ENCODE data around the gene SPC24. TPM values are rescaled to one million over a fixed set of nuclear protein-coding genes. Genes with fewer than 3 reads are reported as not detected.
"Not testable (repeated sequence)": the region's sequence is repeated elsewhere in the genome, so short reads cannot be mapped to it uniquely, and the experiment has no call there.

SPC24 gene
- total RNA-seq, 2 experiments from 2014 or later = 68.2 to 72.1 TPM

DNA sequence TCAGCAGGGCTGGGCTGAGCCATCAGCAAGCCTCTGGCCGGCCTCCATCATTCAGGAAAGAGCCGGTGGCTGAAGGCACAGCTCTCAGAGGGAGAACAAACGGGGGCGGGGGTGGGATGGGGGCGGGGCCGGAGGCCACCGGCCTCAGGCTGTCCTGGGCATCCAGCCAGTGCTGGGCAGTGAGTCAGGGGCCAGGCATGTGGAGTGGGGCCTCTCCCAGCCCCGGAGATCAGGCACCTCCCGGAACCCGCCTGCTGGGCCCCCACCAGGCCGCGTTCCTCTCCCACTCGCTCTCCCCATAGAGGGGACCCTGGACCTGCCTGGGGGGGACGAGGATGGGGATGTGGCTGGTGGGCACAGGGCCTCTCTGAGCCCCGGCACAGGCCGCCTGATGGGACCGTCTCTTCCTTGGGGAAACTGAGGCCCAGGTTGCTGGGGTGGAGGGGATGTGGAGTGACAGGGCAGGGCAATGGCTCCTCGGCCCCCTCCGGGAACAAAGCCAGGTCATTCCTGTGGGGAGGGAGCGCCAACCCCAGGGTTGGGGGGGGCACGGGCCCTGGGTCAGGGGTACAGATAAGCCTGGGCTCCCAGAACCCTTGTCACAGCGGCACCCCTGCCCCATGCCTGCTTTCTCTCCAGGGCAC is 12.9 kb downstream of the SPC24 start:
- H3K4me3 Mint-ChIP-seq = no peak overlapping the region
- no peak for DNase-seq
- H3K27me3 Mint-ChIP-seq = no peaks in the 10 kb centered on the region
- ChIA-PET CTCF (no interaction called here), POLR2A (interaction anchor here (5.3 kb wide), 1 partner anchor 13 kb away, joined by 21 read pairs; the partner anchor contains the start of gene SPC24)
- peaks cover 26% of the 10 kb centered on the region for H3K36me3 Mint-ChIP-seq (ENCODE audit: low read depth)
- H3K27ac Mint-ChIP-seq = no peak overlapping the region
- H3K4me1 Mint-ChIP-seq = peaks cover 8% of the 10 kb centered on the region
- H3K9me3 Mint-ChIP-seq = no peaks in the 10 kb centered on the region

DNA sequence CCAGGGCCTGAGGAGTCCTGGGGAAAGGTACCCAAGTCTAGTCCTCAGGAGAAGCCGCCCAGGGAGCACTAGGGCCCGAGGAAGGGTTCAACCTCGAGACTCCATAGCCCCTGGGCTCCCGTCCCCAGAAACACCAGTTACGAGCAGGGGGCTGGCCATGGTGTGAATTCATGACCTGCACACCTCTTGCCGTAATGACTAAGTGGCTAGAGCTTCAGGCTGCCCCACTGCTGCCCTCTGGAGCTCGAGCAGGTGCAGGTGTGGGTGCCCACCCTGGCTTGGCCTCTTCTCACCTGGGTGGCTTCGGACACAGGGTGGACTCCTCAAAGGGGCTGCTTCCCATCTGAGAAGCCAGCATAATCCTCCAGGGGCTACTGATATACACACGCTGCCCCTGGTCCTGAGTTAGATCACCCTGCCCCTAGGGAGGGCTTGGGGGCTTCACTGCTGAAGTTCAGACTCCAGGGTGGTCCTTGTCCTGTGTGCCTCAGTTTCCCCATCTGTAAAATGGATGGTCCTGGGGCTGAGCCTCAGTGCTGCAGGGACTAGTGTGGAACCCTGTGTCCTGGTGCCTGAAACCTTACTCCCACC is 13.6 kb downstream of the SPC24 start:
- no peaks in the 10 kb centered on the region for H3K9me3 Mint-ChIP-seq
- no peaks in the 10 kb centered on the region for H3K27me3 Mint-ChIP-seq
- no peak overlapping the region for H3K27ac Mint-ChIP-seq
- H3K4me3 Mint-ChIP-seq = no peak overlapping the region
- peaks cover 22% of the 10 kb centered on the region for H3K36me3 Mint-ChIP-seq (ENCODE audit: low read depth)
- ChIA-PET CTCF (interaction anchor here (0.6 kb wide), 1 partner anchor 192 kb away, joined by 3 read pairs; no protein-coding TSS in a partner anchor), POLR2A (interaction anchor here (0.8 kb wide), 1 partner anchor 9 kb away, joined by 3 read pairs; no protein-coding TSS in a partner anchor)
- peaks cover 13% of the 10 kb centered on the region for H3K4me1 Mint-ChIP-seq
- no peak for DNase-seq

DNA sequence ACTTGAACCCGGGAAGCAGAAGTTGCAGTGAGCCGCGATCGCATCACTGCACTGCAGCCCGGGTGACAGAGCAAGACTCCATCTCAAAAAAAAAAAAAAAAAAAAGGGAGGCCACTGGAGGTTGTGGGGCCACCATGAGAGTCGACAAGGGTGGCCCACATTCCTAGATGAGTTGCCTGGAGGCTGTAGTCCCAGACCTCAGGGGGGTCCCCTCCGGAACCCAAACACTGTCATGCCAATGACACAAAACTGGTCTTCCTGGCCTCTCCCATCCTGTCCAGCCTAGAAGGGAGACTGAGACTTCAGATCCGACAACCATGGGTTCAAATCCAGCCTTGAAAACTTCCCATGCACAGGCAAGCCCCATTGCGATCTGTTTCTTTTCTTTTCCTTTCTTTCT is 14.7 kb downstream of the SPC24 start:
- peaks cover 10% of the 10 kb centered on the region for H3K36me3 Mint-ChIP-seq (ENCODE audit: low read depth)
- DNase-seq = no peak
- H3K9me3 Mint-ChIP-seq = no peaks in the 10 kb centered on the region
- peaks cover 18% of the 10 kb centered on the region for H3K4me1 Mint-ChIP-seq
- CTCF ChIA-PET = interaction anchor here (0.7 kb wide), 1 partner anchor 107 kb away, joined by 5 read pairs; no protein-coding TSS in a partner anchor
- H3K27ac Mint-ChIP-seq = no peak overlapping the region
- no peak overlapping the region for H3K4me3 Mint-ChIP-seq
- POLR2A ChIA-PET = no interaction called here
- H3K27me3 Mint-ChIP-seq = no peaks in the 10 kb centered on the region

DNA sequence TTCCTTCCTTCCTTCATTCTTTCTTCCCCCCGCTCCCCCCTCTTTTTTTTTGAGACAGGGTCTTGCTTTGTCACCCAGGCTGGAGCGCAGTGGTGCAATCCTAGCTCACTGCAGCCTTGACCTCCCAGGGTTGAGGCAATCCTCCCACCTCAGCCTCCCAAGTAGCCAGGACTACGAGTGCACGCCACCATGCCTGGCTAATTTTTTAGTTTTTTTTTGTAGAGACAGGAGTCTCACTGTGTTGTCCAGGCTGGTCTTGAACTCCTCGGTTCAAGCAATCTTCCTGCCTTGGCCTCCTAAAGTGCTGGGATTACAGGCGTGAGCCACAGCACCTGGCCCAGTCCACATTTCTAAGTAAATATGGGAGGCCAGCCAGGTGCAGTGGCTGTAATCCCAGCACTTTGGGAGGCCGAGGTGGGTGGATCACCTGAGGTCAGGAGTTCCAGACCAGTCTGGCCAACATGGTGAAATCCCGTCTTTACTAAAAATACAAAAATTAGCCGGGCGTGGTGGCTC is 15.5 kb downstream of the SPC24 start:
- H3K27me3 Mint-ChIP-seq; POLR2A ChIA-PET; H3K4me3 Mint-ChIP-seq; H3K9me3 Mint-ChIP-seq; H3K27ac Mint-ChIP-seq; H3K36me3 Mint-ChIP-seq (ENCODE audit: low read depth); DNase-seq: not testable (repeated sequence)
- H3K4me1 Mint-ChIP-seq = peaks cover 18% of the 10 kb centered on the region
- CTCF ChIA-PET = interaction anchor here (0.7 kb wide), 2 partner anchors 106 to 198 kb away, joined by 3 to 5 read pairs; no protein-coding TSS in a partner anchor

DNA sequence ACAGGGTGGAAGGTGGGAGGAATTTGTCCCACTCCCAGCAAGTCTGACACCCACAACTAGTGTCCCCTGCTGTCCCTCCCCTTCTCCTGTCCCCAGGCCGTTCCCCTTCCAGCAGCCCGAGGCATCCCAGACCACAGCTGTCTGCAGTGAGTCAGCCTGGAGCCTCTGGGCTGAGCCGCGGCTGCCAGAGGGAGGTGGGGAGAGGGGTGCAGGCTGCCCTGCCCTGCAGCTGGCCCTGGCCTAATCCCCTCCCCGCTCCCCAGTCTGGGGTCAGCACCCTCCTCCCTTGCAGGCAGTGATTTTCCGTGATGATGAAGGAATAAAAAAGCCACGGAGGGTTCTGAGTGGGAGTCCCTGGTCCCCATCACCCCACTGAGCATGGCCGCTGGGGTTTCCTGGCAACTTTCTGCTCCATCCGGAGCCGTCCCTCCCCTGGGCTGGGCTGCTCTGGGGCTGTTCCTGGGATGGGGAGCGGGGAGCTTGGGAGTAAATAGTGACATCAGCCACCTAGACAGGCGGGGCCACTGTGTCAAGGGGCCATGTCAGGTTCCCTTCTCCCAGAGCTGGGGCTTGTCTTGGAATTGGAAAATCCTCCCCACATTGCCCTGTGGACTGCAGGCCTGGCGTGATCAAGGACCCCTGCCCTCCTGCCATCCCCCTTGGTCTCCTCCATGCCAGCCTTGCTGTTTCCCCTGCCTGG is 16.8 kb downstream of the SPC24 start:
- POLR2A ChIA-PET = interaction anchor here (0.6 to 2.7 kb wide), 5 partner anchors 8 to 103 kb away, joined by 3 to 15 read pairs (median 4); partner anchors contain the start of gene SPC24
- Mint-ChIP-seq H3K4me1 (peaks cover 18% of the 10 kb centered on the region), H3K4me3 (no peak overlapping the region)

DNA sequence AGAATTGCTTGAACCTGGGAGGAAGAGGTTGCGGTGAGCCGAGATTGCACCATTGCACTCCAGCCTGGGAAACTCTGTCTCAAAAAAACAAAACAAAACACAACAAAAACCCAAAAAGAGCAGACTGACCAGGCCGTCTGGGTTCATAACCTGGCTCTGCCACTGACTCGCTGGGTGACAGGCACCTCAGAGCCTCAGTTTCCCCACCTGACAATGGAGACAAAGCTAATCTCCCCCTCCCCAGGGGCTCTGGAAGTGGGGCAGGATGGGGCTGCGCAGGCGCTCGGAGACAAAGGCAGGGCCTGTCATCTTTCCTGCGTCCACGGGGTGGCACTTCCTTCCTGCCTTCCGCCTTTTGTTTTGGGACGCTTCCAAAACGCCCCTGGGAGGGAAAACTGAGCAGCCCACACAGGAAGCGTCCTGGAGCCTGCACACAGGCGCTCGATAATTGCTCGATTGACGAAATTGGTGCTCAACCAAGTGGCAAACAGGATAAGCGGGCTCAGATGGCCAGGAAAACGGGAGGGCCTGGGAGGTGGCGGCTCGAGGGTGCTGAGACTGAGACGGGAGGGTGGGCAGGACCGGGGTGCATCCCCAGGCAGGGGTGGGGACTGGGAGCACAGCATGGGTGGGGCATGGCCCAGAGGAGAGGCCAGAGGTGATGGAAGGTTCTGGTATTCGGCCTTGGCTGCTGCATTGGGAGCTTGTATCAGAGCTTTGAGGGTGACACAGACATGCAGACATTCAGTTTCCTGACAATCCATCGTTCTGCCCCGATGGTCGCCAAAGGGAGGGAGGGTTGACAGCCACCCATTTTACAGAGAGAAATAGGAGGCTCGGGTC is 17.8 kb downstream of the SPC24 start:
- POLR2A ChIA-PET = interaction anchor here (0.6 to 2.7 kb wide), 5 partner anchors 7 to 102 kb away, joined by 3 to 15 read pairs (median 4); partner anchors contain the start of gene SPC24

More for the DNA sequence above, 16.8 kb downstream of the SPC24 start:
- no peaks in the 10 kb centered on the region for H3K9me3 Mint-ChIP-seq
- H3K36me3 Mint-ChIP-seq (ENCODE audit: low read depth) = no peaks in the 10 kb centered on the region
- DNase-seq = no peak
- H3K27me3 Mint-ChIP-seq = no peaks in the 10 kb centered on the region
- CTCF ChIA-PET = interaction anchor here (0.6 to 1.7 kb wide), 4 partner anchors 12 to 103 kb away, joined by 3 to 8 read pairs (median 4); partner anchors contain the start of gene SPC24
- no peak overlapping the region for H3K27ac Mint-ChIP-seq

DNA sequence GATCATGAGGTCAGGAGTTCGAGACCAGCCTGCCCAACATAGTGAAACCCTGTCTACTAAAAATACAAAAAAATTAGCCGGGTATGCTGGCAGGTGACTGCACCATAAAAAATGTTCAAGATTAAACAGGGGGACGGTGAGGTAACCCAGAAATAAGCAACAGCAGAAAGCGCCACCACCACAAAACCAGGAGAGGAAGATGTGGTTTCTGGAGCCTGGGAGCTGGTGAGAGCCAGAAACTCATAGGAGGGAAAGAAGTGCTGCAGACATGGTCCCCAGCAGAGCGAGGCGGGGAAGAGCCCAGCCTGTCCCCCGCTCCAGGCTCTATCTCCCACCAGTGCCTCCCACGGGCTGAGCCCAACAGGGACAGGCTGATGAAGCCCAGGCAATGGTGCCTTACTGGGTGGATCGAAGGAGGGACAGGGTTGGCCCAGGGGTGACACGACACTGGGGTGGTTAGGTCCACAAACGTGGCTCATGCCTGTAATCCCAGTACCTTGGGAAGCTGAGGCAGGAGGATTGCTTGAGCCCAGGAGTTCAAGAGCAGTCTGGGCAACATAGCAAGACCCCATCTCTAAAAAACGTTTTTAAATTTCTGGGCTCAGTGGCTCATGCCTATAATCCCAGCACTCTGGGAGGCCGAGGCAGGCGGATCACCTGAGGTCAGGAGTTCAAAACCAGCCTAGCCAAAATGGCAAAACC is 19.0 kb downstream of the SPC24 start:
- CTCF ChIA-PET = interaction anchor here (1.6 to 1.7 kb wide), 2 partner anchors 18 to 101 kb away, joined by 3 to 5 read pairs; no protein-coding TSS in a partner anchor
- POLR2A ChIA-PET = interaction anchor here (2.7 kb wide), 1 partner anchor 18 kb away, joined by 15 read pairs; the partner anchor contains the start of gene SPC24
- Mint-ChIP-seq H3K9me3 (no peaks in the 10 kb centered on the region), H3K27me3 (no peaks in the 10 kb centered on the region), H3K4me1 (peaks cover 18% of the 10 kb centered on the region), H3K36me3 (ENCODE audit: low read depth) (peaks cover 15% of the 10 kb centered on the region), H3K27ac (no peak overlapping the region), H3K4me3 (no peak overlapping the region)
- DNase-seq = no peak

More for the DNA sequence above, 17.8 kb downstream of the SPC24 start:
- H3K4me1 Mint-ChIP-seq = peaks cover 18% of the 10 kb centered on the region
- CTCF ChIA-PET = interaction anchor here (0.6 to 1.7 kb wide), 5 partner anchors 12 to 187 kb away, joined by 3 to 8 read pairs (median 4); partner anchors contain the start of gene SPC24
- peak overlapping the region; percentile 65 for H3K4me3 Mint-ChIP-seq
- peak; percentile 59 for DNase-seq
- peak overlapping the region; percentile 30 for H3K27ac Mint-ChIP-seq
- peaks cover 7% of the 10 kb centered on the region for H3K36me3 Mint-ChIP-seq (ENCODE audit: low read depth)
- H3K9me3 Mint-ChIP-seq = no peaks in the 10 kb centered on the region
- H3K27me3 Mint-ChIP-seq = no peaks in the 10 kb centered on the region

DNA sequence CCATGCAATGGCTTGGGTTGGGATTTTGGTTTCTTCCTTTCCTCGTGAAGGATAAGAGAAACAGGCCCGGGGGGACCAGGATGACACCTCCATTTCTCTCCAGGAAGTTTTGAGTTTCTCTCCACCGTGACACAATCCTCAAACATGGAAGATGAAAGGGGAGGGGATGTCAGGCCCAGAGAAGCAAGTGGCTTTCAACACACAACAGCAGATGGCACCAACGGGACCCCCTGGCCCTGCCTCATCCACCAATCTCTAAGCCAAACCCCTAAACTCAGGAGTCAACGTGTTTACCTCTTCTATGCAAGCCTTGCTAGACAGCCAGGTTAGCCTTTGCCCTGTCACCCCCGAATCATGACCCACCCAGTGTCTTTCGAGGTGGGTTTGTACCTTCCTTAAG is 24.1 kb downstream of the SPC24 start:
- ChIA-PET CTCF (no interaction called here), POLR2A (interaction anchor here (0.9 kb wide), 1 partner anchor 36 kb away, joined by 3 read pairs; no protein-coding TSS in a partner anchor)
- Mint-ChIP-seq H3K4me1 (peaks cover 5% of the 10 kb centered on the region), H3K36me3 (ENCODE audit: low read depth) (peaks cover 47% of the 10 kb centered on the region), H3K27me3 (no peaks in the 10 kb centered on the region), H3K9me3 (no peaks in the 10 kb centered on the region), H3K4me3 (no peak overlapping the region), H3K27ac (no peak overlapping the region)
- DNase-seq = no peak

DNA sequence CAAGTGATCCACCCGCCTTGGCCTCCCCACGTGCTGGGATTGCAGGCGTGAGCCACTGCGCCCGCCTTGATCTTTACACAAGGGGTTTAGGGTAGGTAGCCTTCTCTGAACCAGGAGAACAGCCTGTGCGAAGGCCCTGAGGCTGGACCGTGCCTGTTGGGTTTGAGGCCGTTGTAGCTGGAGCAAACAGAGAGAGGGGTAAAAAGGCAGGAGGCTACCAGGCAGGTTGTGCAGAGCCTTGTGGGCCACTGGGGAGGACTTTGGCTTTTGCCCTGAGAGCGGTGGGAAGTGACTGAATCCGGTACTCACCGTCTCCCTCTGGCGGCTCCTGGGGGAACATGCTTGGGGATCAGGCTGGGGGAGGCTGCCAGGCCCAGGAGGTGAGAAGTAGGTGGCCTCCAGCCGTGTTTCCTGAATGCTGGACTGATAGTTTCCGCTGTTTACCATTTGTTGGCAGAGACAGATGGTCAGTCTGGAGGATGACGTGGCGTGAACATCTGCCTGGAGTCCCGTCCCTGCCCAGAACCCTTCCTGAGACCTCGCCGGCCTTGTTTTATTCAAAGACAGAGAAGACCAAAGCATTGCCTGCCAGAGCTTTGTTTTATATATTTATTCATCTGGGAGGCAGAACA is 24.6 kb downstream of the SPC24 start:
- peaks cover 52% of the 10 kb centered on the region for H3K36me3 Mint-ChIP-seq (ENCODE audit: low read depth)
- DNase-seq = peak; percentile 72
- H3K27me3 Mint-ChIP-seq = no peaks in the 10 kb centered on the region
- peak overlapping the region; percentile 21 for H3K27ac Mint-ChIP-seq
- ChIA-PET CTCF (no interaction called here), POLR2A (interaction anchor here (0.9 to 1.7 kb wide), 3 partner anchors 8 to 95 kb away, joined by 3 to 6 read pairs (median 3); no protein-coding TSS in a partner anchor)
- peaks cover 7% of the 10 kb centered on the region for H3K4me1 Mint-ChIP-seq
- H3K9me3 Mint-ChIP-seq = no peaks in the 10 kb centered on the region
- H3K4me3 Mint-ChIP-seq = no peak overlapping the region

DNA sequence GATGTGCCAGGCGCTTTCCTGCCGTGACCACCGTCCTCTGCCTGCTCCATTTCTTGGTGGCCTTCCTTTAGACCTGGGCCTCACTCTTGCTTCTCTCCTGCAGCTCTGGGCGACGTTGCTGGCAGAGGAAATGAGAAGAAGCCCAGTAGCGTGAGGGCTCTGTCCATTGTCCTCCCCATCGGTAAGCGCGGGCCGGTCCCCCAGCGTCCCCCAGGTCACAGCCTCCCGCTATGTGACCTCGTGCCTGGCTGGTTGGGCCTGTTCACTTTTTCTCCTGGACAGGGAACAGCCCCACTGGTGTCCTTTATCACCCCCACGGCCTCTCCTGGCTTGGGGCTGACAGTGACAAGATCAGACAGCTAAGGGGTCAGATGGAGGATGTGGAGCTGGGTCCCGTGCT is 27.7 kb downstream of the SPC24 start:
- Mint-ChIP-seq H3K27me3 (no peaks in the 10 kb centered on the region), H3K27ac (no peak overlapping the region), H3K4me1 (peaks cover 7% of the 10 kb centered on the region), H3K36me3 (ENCODE audit: low read depth) (peaks cover 56% of the 10 kb centered on the region), H3K9me3 (no peaks in the 10 kb centered on the region), H3K4me3 (no peak overlapping the region)
- ChIA-PET POLR2A (interaction anchor here (2.6 kb wide), 1 partner anchor 28 kb away, joined by 10 read pairs; the partner anchor contains the start of gene SPC24), CTCF (interaction anchor here (6.0 kb wide), 1 partner anchor 92 kb away, joined by 49 read pairs; no protein-coding TSS in a partner anchor)
- no peak for DNase-seq
